ENCODE results near the gene ZNF687. TPM values are rescaled to one million over a fixed set of nuclear protein-coding genes. Genes with fewer than 3 reads are reported as not detected.

ZNF687 gene
- total and polyA plus RNA-seq, 2 of the 4 experiments (the other 2 are of a cell fraction) = 5.7 to 10.8 TPM

DNA sequence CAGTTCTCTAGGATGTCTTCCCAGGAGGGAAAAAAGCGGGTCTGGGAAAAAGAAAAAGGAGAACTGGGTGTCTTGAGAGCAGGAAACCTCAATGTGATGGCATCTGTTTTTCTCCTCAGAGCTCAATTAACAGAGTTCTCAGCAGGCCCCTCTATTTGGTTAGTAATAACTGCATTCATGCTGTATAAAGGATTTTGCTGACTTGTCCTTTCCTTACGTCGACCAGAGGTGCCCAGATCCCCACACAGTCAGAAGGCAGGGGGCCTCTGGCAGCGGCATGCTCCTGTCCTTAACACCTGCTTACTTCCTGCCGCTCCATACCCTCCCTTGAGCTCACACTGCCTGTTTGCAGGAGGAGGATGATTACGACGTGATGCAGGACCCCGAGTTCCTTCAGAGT lies 15.3 kb upstream of the ZNF687 start:
- no peak overlapping the region for H3K4me2 ChIP-seq (ENCODE audit: low read depth, low read length)
- DNase-seq = no peak
- H4K8ac ChIP-seq (ENCODE audit: low read depth in 2 of 2, low read length in 2 of 2) = no peak overlapping the region
- no peak overlapping the region for H3K4ac ChIP-seq (ENCODE audit: low read depth, low read length)
- in situ Hi-C loops (cut with MboI; ENCODE audit: low sequenced_read_pairs) = no loop called here
- no peak overlapping the region for H2BK120ac ChIP-seq (ENCODE audit: low read depth, low read length)
- no peak overlapping the region for H4K5ac ChIP-seq (ENCODE audit: low read depth, low read length)
- ATAC-seq (ENCODE audit: low read depth) = no peak
- peaks cover 8 to 24% of the 10 kb centered on the region in 2 experiments for H3K79me1 ChIP-seq (ENCODE audit: low read depth in 1 of 2, low read length in 2 of 2)
- H3K4me3 ChIP-seq (ENCODE audit: insufficient read depth, low read depth, low read length) = no peak overlapping the region
- H4K91ac ChIP-seq (ENCODE audit: insufficient read depth, low read depth, low read length) = no peak overlapping the region
- H2BK15ac ChIP-seq (ENCODE audit: low read depth, low read length) = no peak overlapping the region
- no peak overlapping the region for H3K9ac ChIP-seq (ENCODE audit: low read depth, low read length)
- no peak overlapping the region for H3K23ac ChIP-seq (ENCODE audit: low read depth, low read length)
- no peak overlapping the region for H3K18ac ChIP-seq (ENCODE audit: low read depth, low read length)
- no peaks in the 10 kb centered on the region for H3K27me3 ChIP-seq (ENCODE audit: control insufficient read depth, insufficient read depth, low read length)
- no peak overlapping the region for H2AK9ac ChIP-seq (replicated peaks; ENCODE audit: low read depth, low read length, poor library complexity)
- H4K20me1 ChIP-seq (ENCODE audit: insufficient read depth, low read length) = no peaks in the 10 kb centered on the region
- intact Hi-C loops (cut with micrococcal nuclease) = no loop called here
- no peak overlapping the region for H2BK5ac ChIP-seq (ENCODE audit: low read depth, low read length, poor library complexity, severe bottlenecking)
- H3K4me1 ChIP-seq (ENCODE audit: control insufficient read depth, insufficient read depth, low read length) = no peaks in the 10 kb centered on the region
- no peak overlapping the region for H3K56ac ChIP-seq (ENCODE audit: extremely low read depth, insufficient read depth, low read length)
- H2AFZ ChIP-seq (replicated peaks; ENCODE audit: low read length, poor library complexity) = no peak overlapping the region
- H2AK5ac ChIP-seq (ENCODE audit: low read depth, low read length) = no peak overlapping the region
- dilution Hi-C loops (cut with HindIII; ENCODE audit: low sequenced_read_pairs, unreplicated experiment) = no loop called here
- H3K27ac ChIP-seq (ENCODE audit: insufficient read depth, low read length) = no peak overlapping the region
- no peaks in the 10 kb centered on the region for H3K9me1 ChIP-seq (ENCODE audit: insufficient read depth, low read length)
- WGBS, 2 experiments (ENCODE audit: extremely low coverage in 2 of 2, insufficient read length in 1 of 2) = no CpG with 5 or more reads among the region's 8 CpGs
- CTCF ChIA-PET = no interaction called here
- no peak overlapping the region for H2BK20ac ChIP-seq (ENCODE audit: low read depth, low read length)
- H3K14ac ChIP-seq (replicated peaks; ENCODE audit: low read depth, low read length) = no peak overlapping the region
- POLR2A ChIA-PET (ENCODE audit: unreplicated experiment) = no interaction called here
- H3K36me3 ChIP-seq (ENCODE audit: control insufficient read depth, insufficient read depth, low read length) = peaks cover 51% of the 10 kb centered on the region
- TF ChIP-seq CTCF (conservative IDR thresholded peaks at IDR 0.05; ENCODE audit: low read depth, low read length) = no peak
- no peaks in the 10 kb centered on the region for H3K9me3 ChIP-seq (ENCODE audit: control insufficient read depth, insufficient read depth, low read length)
- no TSS peak for BruUV-seq (replicated peaks)

Data from IMR-90 (cell line).